GM10847 (cell line): Measurements from ENCODE around the gene PPM1F.

Experiments used
- POLR2A ChIP-seq: IDR thresholded peaks from 2 replicates; pipeline ENCODE4 v1.6.1; 2011; ENCODE audit not compliant: insufficient read length; ENCODE audit errors: extremely low read depth

PPM1F gene

DNA sequence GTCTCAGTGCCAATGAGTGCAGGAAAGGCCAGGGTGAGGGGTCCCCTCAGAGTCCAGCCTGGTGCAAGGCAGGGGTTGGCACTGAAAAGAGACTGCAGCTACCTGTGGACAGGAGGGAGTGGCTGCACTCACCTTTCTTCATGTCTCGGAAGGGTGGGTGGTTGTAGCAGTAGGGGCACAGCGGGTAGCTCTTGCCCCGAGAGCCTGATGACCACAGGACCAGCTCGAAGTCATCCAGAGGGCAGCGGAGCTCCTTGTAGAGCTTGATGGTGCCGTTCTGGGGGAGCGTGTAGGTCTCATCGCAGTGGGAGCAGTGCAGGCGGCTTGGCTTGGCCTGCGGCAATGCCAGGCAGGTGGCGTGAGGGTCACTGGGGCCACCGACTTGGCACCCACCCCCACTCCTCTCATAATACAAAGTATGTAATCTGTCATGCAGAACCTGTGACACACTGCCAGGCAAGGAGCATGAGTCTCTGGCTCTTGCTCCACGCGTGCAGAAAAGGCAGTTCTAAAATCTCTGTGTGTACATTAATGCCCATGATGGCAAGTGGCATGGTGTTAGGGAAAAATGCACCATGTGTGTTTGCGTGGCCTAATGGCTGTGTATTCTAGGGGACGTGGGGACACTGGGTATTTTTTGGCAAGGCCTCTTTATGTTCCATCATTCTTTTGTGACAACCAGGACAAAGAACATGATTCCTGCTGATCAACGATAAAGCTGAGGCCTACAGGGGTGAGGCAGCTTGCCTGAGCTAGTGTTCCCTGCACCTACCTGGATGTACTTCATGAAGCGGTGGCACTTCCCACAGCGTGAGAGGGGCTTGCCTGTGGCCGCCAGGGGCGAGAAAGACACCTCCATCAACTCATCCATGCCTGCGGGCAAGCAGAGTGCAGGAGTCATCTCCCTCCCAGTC is 6.0 kb upstream of the PPM1F start:
- TF ChIP-seq POLR2A = no peak

- no peak for TF ChIP-seq POLR2A
Observed at GRCh38 chr22:21951931-21952465, 650 bp downstream of the PPM1F start.

DNA sequence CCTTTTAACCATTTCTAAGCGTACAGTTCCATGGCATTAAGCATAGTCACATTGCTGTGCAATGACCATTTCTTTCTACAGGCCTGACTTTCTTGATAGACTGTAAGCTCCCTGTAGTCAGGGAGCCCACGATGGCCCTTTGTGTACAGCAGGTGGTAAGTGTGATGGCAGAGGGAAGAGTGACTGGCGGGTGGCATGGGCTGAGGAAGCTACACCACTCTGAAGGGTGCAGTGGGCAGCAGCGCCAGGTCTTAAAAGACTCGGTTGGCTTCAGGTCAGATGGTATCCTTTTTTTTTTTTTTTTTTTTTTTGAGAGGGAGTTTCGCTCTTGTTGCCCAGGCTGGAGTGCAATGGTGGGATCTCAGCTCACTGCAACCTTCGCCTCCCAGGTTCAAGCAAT is 1.6 kb downstream of the PPM1F start:
- TF ChIP-seq POLR2A = no peak

GRCh38 chr22:21949948-21950347 is 2.7 kb downstream of the PPM1F start:
- no peak for TF ChIP-seq POLR2A

GRCh38 chr22:21949569-21949918 is 3.1 kb downstream of the PPM1F start:
- no peak for TF ChIP-seq POLR2A

DNA sequence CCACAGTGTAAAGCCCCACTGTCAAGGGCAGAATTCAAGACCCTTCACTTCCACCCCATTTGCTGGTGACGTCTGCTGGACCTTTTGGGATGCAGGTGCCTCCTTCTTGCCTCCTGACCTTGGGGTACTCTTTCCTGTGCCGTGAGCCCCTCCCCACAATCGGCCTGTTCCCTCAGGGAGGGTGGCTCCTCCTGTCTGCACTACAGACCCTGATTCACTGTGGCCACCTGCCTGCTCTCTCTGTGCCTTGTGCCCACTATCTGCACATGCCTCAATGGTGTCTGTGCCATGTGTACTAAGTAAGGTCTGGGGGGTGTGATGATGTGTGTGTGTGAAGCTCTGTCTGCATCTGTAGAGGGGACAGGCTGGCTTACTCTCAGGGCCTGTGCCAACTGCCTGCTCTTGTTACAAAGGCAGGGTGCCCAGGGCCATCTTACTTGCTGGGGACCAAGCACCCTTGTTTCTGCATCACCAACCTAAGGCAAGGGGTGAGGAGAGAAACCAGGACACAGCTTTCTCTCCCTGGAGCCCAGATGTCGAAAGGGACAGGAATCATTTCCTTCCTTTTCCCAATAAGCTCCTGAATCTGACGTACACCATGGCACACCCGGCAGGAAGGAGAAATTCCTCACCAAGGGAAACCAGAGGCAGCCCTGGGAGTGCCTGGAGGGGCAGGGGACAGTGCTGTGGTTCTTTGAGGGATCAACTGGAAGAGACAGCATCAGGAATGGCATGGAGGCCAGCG is 3.7 kb downstream of the PPM1F start:
- no peak for TF ChIP-seq POLR2A

DNA sequence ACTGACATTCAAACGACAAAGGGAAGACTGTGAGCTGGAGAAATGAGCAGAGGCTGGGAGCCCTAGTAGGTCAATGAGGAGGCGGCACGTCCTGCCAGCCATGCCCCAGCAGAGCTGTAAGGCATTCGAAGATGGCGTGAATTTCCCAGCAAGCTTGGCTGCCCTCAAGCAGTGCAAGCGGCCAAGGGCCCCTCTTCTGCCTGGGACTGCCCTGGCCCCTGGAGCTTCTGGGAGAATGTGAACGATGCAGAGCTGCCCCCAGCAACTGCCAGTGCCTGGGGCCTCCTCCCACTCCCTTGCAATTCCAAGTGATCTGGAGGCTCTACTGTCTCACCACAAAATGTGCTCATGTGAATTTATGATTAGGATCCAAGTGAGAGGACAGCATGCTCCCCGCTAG is 4.3 kb downstream of the PPM1F start:
- TF ChIP-seq POLR2A = no peak

GRCh38 chr22:21947040-21948014 is 5.3 kb downstream of the PPM1F start:
- TF ChIP-seq POLR2A = no peak

DNA sequence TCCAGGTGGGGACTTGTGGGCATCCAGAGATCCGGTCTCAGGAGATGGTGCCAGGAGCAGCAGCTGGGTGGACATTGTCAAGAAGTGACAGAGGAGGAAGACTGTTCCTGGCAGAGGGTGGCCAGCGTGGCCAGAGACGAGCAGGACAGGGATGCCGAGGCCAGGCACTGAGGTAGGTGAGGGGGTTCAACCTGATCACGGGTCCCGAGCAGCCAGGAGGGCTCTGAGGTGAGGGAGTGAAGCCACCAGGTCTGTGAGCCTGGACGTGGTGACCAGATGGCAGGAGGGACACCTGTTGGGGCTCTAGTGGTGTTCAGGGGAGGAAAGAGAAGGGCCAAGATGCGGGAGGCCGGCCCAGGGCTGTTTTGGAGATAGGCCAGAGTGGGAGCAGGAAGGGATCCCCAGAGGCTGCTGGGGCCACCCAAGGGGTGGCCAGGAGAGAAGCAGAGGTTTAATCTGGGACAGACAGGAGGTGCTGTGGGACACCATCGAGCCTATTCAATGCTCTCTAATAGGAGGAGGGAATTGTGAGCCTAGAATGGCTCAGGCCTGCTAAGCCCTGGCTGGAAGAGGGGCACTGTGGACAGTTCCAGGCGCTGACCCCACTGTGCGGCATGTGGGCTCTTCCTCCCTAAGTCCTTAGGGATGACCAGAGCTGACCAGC is 6.3 kb downstream of the PPM1F start:
- no peak for TF ChIP-seq POLR2A

DNA sequence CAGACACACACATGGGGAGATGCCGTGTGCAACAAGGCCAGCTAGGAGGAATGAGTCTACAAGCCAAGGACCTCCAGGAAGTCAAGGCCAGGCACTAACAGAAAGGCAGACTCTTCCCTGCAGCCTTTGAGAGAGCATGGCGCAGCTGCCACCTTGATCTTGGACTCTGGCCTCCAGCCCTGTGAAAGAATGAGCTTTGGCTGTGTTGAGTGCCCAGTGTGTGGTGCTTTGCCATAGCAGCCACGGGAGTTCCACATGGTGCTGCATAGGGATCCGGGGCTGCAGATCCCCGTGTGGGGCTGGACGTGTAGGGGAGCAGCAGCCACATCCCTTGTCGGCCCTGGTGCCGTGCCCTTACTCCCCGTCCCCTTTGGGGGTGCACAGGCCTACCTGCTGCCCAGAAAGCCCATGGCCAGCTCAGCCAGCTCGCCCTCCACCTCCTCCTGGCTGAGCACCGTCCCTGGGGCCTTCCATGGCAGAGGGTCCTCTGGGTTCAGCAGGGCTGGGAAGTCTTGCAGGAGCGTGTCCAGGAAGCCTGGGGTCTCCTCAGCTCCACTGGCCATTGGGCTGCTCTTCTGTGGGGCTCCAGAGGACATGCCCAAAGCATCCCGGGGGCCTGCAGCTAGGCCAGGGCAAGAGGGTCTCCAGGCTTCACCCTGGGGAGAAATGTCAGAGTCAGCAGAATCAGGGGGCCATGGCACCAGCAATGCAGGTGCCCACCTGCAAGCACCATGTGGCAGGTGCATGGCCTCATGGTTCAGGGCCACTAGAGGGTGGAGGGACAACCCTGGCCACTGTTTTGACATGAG is 7.0 kb downstream of the PPM1F start:
- no peak for TF ChIP-seq POLR2A

DNA sequence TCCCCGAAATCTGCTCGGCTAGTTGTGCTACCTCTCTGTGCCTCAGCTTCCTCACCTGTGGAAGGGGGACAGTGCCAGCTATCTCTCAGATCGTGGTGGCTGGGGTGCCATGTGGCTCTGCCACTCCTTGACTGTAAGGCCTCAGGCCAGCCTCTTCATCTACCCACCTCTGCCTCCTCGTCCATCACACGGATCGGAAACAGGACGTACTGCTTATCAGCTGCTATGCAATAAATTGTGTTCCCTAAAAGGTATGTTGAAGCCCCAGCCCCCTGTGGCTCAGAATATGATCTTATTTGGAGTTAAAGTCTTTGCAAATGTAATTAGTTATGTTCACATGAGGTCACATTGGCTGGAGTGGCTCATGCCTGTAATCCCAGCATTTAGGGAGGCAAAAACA is 7.8 kb downstream of the PPM1F start:
- no peak for TF ChIP-seq POLR2A

DNA sequence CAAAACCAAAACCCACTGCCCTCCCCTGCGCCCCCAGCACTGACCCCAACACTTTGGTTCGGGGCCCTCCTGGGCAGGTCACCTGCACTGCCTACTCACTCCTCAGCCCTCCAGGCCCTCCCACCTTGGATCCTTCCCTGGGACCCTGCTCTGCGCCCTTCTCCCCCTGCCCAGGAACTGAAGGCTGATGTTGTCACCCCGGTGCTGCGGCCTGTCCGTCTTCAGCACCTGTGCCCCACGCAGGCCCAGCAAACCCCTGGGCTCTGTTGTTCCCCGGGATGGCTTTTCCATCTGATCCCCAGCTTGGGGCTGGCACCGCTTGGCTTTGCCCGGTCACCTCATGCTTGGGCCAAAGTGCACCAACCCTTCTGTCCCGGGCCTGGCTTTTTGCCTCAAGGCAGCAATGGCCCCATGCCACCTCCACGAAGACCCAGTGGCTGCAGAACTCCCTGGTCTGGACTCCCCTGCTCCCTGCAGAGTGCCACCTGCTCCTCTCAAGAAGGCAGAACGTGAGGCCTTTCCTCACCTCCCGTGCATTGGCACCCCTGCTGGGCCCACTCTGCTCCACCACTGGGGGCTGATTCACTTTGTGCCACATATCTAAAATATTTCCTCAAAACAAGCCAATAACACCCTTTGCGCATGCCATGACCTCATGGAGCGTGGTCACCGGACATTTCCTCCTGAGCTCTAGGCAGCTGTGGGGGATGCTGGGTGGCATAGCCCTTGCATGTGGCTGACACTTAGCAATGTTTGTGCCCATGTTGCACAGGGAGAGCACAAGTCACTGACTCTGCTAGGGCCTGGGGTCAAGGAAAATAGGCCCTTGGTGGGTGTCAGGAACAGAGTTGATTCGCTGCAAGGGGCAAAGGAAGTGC is 8.8 kb downstream of the PPM1F start:
- no peak for TF ChIP-seq POLR2A

- no peak for TF ChIP-seq POLR2A
Observed at GRCh38 chr22:21942407-21943343, 10.0 kb downstream of the PPM1F start.
